Panc1 (cell line): Measurements from ENCODE around the gene RNF4. TPM values are rescaled to one million over a fixed set of nuclear protein-coding genes. Genes with fewer than 3 reads are reported as not detected.

ENCODE experiments used
- ATAC-seq: fragments of 200-7000 bp; cut with Tn5 transposase; 2 replicates; pipeline ENCODE4 v1.9.1; 2020; ENCODE audit warnings: mild to moderate bottlenecking, moderate library complexity
- BruUV-seq: library from RNA; stranded (reverse); fragments of 400-500 nt; replicated peaks from 2 replicates; lab custom pipeline; 2021; lab: Mats Ljungman, UMichigan
- CTCF ChIA-PET: fragments of 300-600 bp; sonication (Branson Sonifier 250); formaldehyde crosslinking; loops from one replicate; lab custom pipeline; 2022; ENCODE audit warnings: antibody characterized with exemption; lab: Charles Lee
- POLR2A ChIA-PET: fragments of 300-600 bp; sonication (Branson Sonifier 250); formaldehyde crosslinking; loops from one replicate; lab custom pipeline; 2022; ENCODE audit warnings: antibody characterized with exemption; lab: Charles Lee
- DNase-seq: peaks from one replicate; pipeline ENCODE4 v3.0.0-alpha.2; 2010; ENCODE audit warnings: low read depth, low spot score
- H3K27ac ChIP-seq: 2 replicates; pipeline ENCODE4 v1.5.1; 2011; ENCODE audit warnings: mild to moderate bottlenecking, low read length, inconsistent platforms
- H3K27me3 ChIP-seq: fragments of 200-500 bp; sonication (Bioruptor generic); 2 replicates; pipeline ENCODE4 v1.6.0; 2014; ENCODE audit warnings: low read length, inconsistent platforms; ENCODE audit not compliant: control insufficient read depth, insufficient read depth
- H3K36me3 ChIP-seq: fragments of 200-500 bp; sonication (Bioruptor generic); 2 replicates; pipeline ENCODE4 v1.5.1; 2014; ENCODE audit warnings: inconsistent platforms, mild to moderate bottlenecking, low read length, moderate library complexity; ENCODE audit not compliant: control insufficient read depth, insufficient read depth
- H3K4me1 ChIP-seq: 2 replicates; pipeline ENCODE4 v1.5.1; 2011; ENCODE audit warnings: inconsistent platforms, mild to moderate bottlenecking, low read length, moderate library complexity; ENCODE audit not compliant: control insufficient read depth, insufficient read depth
- H3K4me3 ChIP-seq, 2 experiments: 2 replicates each; pipeline ENCODE4 v1.5.1; 2011 to 2012; ENCODE audit warnings: low read depth in 2 of 2, low read length in 2 of 2, mild to moderate bottlenecking in 2 of 2, inconsistent platforms in 1 of 2, moderate library complexity in 1 of 2
- H3K9me3 ChIP-seq: fragments of 200-500 bp; sonication (Bioruptor generic); 2 replicates; pipeline ENCODE4 v1.5.1; 2014; ENCODE audit warnings: low read depth, mild to moderate bottlenecking, inconsistent platforms, low read length, moderate library complexity; ENCODE audit not compliant: control insufficient read depth, insufficient read depth
- CTCF ChIP-seq: fragments of 450-650 bp; IDR thresholded peaks from 2 replicates; pipeline ENCODE4 v1.5.1; 2017; ENCODE audit warnings: mild to moderate bottlenecking
- POLR2AphosphoS5 ChIP-seq: IDR thresholded peaks from 2 replicates; pipeline ENCODE4 v1.6.1; 2012; ENCODE audit warnings: mild to moderate bottlenecking, low read depth, low read length, moderate library complexity
- SIN3A ChIP-seq: IDR thresholded peaks from 2 replicates; pipeline ENCODE4 v1.6.1; 2012; ENCODE audit warnings: low read depth, mild to moderate bottlenecking, low read length, moderate library complexity, borderline replicate concordance; ENCODE audit not compliant: insufficient read depth
- TCF7L2 ChIP-seq: IDR thresholded peaks from 2 replicates; pipeline ENCODE4 v1.6.1; 2011; ENCODE audit warnings: mild to moderate bottlenecking, low read depth, low read length, inconsistent platforms
- in situ Hi-C: cut with HindIII; loops from 2 replicates; pipeline ENCODE4 v1.10.0; 2016; ENCODE audit warnings: low sequenced_read_pairs, low pct_unique_long_range_greater_than_20kb
- intact Hi-C: fragments of 100-400 bp; cut with micrococcal nuclease; formaldehyde crosslinking; loops from one replicate; pipeline ENCODE4 v1.10.0; 2022; ENCODE audit not compliant: unreplicated experiment
- total RNA-seq: library from RNA; stranded (reverse); gene quantifications from one replicate; pipeline ENCODE4 v1.2.1, GENCODE V29; 2021; ENCODE audit not compliant: unreplicated experiment
- TF ChIP-seq, protein P1 (sequence below), 2 experiments: IDR thresholded peaks; 2 replicates each; pipeline ENCODE4 v1.6.1; 2011 to 2012; ENCODE audit warnings: low read depth in 2 of 2, control low read depth in 1 of 2, low read length in 1 of 2, mild to moderate bottlenecking in 1 of 2, moderate library complexity in 1 of 2; ENCODE audit not compliant: insufficient read depth in 1 of 2

RNF4 gene
- total RNA-seq, 1 experiment from 2014 or later: 55.0 TPM

DNA sequence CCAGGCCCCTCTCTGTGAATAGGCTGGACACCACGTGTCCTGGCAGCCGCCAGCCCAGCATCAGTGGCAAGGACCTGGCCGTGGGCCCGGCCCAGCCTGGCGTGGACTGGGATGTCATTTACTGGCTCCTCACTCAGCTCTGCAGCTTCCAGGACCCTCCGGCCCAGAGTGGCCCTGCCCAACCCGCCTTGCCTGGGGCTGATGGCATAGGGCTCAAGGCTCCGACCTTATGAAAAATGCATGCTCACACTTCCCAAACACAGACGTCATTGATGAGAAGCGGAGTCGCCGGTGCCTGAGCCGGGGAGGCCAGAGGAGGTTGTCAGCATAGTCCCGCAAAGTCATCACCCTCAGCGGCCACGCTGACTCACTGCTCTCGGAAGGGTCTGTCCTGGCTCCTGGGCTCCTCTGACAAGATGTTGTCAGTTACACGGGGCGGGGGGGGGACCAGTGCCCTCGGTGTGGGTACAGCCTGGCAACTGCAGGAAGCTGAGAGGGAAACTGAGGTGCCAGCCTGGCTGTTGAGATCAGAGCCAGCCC lies 35.8 kb upstream of the RNF4 start:
- no peak overlapping the region for H3K27ac ChIP-seq
- H3K9me3 ChIP-seq: no peaks in the 10 kb centered on the region
- DNase-seq (no peak), ATAC-seq (no peak)
- ChIA-PET POLR2A (no interaction called here), CTCF (no interaction called here)
- no peak overlapping the region for H3K4me3 ChIP-seq
- TF ChIP-seq CTCF (no peak), TCF7L2 (no peak), POLR2AphosphoS5 (no peak), SIN3A (no peak)
- TF ChIP-seq, protein P1, sequence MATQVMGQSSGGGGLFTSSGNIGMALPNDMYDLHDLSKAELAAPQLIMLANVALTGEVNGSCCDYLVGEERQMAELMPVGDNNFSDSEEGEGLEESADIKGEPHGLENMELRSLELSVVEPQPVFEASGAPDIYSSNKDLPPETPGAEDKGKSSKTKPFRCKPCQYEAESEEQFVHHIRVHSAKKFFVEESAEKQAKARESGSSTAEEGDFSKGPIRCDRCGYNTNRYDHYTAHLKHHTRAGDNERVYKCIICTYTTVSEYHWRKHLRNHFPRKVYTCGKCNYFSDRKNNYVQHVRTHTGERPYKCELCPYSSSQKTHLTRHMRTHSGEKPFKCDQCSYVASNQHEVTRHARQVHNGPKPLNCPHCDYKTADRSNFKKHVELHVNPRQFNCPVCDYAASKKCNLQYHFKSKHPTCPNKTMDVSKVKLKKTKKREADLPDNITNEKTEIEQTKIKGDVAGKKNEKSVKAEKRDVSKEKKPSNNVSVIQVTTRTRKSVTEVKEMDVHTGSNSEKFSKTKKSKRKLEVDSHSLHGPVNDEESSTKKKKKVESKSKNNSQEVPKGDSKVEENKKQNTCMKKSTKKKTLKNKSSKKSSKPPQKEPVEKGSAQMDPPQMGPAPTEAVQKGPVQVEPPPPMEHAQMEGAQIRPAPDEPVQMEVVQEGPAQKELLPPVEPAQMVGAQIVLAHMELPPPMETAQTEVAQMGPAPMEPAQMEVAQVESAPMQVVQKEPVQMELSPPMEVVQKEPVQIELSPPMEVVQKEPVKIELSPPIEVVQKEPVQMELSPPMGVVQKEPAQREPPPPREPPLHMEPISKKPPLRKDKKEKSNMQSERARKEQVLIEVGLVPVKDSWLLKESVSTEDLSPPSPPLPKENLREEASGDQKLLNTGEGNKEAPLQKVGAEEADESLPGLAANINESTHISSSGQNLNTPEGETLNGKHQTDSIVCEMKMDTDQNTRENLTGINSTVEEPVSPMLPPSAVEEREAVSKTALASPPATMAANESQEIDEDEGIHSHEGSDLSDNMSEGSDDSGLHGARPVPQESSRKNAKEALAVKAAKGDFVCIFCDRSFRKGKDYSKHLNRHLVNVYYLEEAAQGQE (IDR thresholded peaks at IDR 0.05; ENCODE audit: insufficient read depth in 1 of 2, low read depth in 2 of 2, low read length in 1 of 2): no peak
- in situ Hi-C loops (no loop called here), intact Hi-C loops (no loop called here)
- no peaks in the 10 kb centered on the region; the same call in 1 of the 2 replicates for H3K4me1 ChIP-seq
- H3K27me3 ChIP-seq: no peaks in the 10 kb centered on the region
- no peaks in the 10 kb centered on the region for H3K36me3 ChIP-seq
- BruUV-seq: no TSS peak

- no peaks in the 10 kb centered on the region; the same call in 1 of the 2 replicates for H3K4me1 ChIP-seq
- H3K4me3 ChIP-seq: no peak overlapping the region
- no peak for DNase-seq
- POLR2A ChIA-PET: no interaction called here
- no peaks in the 10 kb centered on the region for H3K36me3 ChIP-seq
- CTCF ChIA-PET: no interaction called here
- BruUV-seq: no TSS peak
- no peaks in the 10 kb centered on the region for H3K9me3 ChIP-seq
- intact Hi-C loops: no loop called here
- in situ Hi-C loops: no loop called here
- H3K27me3 ChIP-seq: no peaks in the 10 kb centered on the region
- no peak for ATAC-seq
- H3K27ac ChIP-seq: no peak overlapping the region
- TF ChIP-seq CTCF: no peak
- no peak for TF ChIP-seq TCF7L2
- TF ChIP-seq SIN3A: no peak
These were observed 35.1 kb upstream of the RNF4 start for GRCh38 chr4:2433609-2434350.
